Subcutaneous abdominal adipose tissue (tissue), 5 donors: ENCODE results near the gene CFAP54.

Source experiments
- H3K27ac ChIP-seq: one replicate; pipeline ENCODE4 v1.7.0; 2013; ENCODE audit warnings: low read depth, mild to moderate bottlenecking, inconsistent platforms, low read length, moderate library complexity
- H3K27me3 ChIP-seq, 5 donors: one replicate each; pipeline ENCODE4 v1.7.0; 2013; ENCODE audit warnings: low read length in 5 of 5, inconsistent platforms in 1 of 5; ENCODE audit not compliant: control insufficient read depth in 5 of 5, insufficient read depth in 4 of 5
- H3K36me3 ChIP-seq, 5 donors: one replicate each; pipeline ENCODE4 v1.7.0; 2013; ENCODE audit warnings: low read length in 5 of 5; ENCODE audit not compliant: control insufficient read depth in 5 of 5, insufficient read depth in 5 of 5
- H3K4me1 ChIP-seq, 5 donors: one replicate each; pipeline ENCODE4 v1.7.0; 2013; ENCODE audit warnings: low read length in 5 of 5, mild to moderate bottlenecking in 3 of 5, moderate library complexity in 1 of 5; ENCODE audit not compliant: control insufficient read depth in 5 of 5, insufficient read depth in 5 of 5
- H3K4me3 ChIP-seq, 5 donors: one replicate each; pipeline ENCODE4 v1.7.0; 2013; ENCODE audit warnings: low read length in 5 of 5, low read depth in 1 of 5
- H3K9ac ChIP-seq, 5 donors: one replicate each; pipeline ENCODE4 v1.7.0; 2013; ENCODE audit warnings: low read length in 5 of 5, mild to moderate bottlenecking in 4 of 5, moderate library complexity in 3 of 5
- H3K9me3 ChIP-seq, 5 donors: one replicate each; pipeline ENCODE4 v1.7.0; 2013; ENCODE audit warnings: low read length in 5 of 5; ENCODE audit not compliant: control insufficient read depth in 5 of 5
- donor health status: healthy.
- donor health status: healthy.
- donor health status: healthy.
- donor health status: healthy.
- donor health status: healthy.

CFAP54 gene

DNA sequence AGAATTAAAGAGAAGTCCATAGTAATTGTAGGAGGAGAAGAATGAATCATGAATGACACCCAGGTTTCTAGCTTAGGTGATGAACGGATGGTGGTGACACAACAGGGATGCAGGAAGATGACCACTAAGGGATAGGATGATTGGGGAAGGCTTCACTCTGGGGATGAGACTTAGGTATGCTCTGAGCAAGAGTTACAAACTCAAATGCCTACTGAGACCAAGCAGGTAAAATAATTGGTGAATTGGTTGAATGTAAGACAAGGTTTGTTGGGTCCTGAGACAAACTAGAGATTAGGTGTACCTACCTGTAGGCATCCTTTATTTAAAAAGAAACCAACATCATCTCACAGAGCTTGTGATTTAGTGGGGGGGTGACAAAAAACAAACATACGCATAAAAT is 116.3 kb downstream of the CFAP54 start:
- no peak overlapping the region for H3K27ac ChIP-seq
- no peak overlapping the region for H3K9ac ChIP-seq
- no peaks in the 10 kb centered on the region for H3K4me1 ChIP-seq
- H3K36me3 ChIP-seq: no peaks in the 10 kb centered on the region
- H3K9me3 ChIP-seq: peaks cover 0 to 2% (median 0%) of the 10 kb centered on the region in 5 donors
- no peak overlapping the region for H3K4me3 ChIP-seq
- H3K27me3 ChIP-seq: no peaks in the 10 kb centered on the region

GRCh38 chr12:96606134-96606533 is 116.8 kb downstream of the CFAP54 start:
- H3K4me3 ChIP-seq: no peak overlapping the region
- no peaks in the 10 kb centered on the region for H3K36me3 ChIP-seq
- no peaks in the 10 kb centered on the region for H3K27me3 ChIP-seq
- H3K27ac ChIP-seq: no peak overlapping the region
- no peak overlapping the region for H3K9ac ChIP-seq
- H3K9me3 ChIP-seq: peaks cover 0 to 2% (median 0%) of the 10 kb centered on the region in 5 donors
- no peaks in the 10 kb centered on the region for H3K4me1 ChIP-seq

GRCh38 chr12:96606644-96607043 is 117.3 kb downstream of the CFAP54 start:
- H3K27me3 ChIP-seq: no peaks in the 10 kb centered on the region
- peaks cover 0 to 2% (median 0%) of the 10 kb centered on the region in 5 donors for H3K9me3 ChIP-seq
- H3K36me3 ChIP-seq: no peaks in the 10 kb centered on the region
- no peak overlapping the region for H3K27ac ChIP-seq
- H3K9ac ChIP-seq: no peak overlapping the region
- H3K4me3 ChIP-seq: no peak overlapping the region
- H3K4me1 ChIP-seq: no peaks in the 10 kb centered on the region

- Histone ChIP-seq H3K9ac (no peak overlapping the region), H3K9me3 (no peaks in the 10 kb centered on the region), H3K4me3 (no peak overlapping the region), H3K27ac (no peak overlapping the region), H3K27me3 (no peaks in the 10 kb centered on the region), H3K36me3 (no peaks in the 10 kb centered on the region), H3K4me1 (no peaks in the 10 kb centered on the region)
Observed at GRCh38 chr12:96617178-96617577, 127.8 kb downstream of the CFAP54 start.

GRCh38 chr12:96623155-96623554 is 133.8 kb downstream of the CFAP54 start:
- Histone ChIP-seq H3K9ac (no peak overlapping the region), H3K9me3 (no peaks in the 10 kb centered on the region), H3K27ac (no peak overlapping the region), H3K27me3 (no peaks in the 10 kb centered on the region), H3K36me3 (no peaks in the 10 kb centered on the region), H3K4me1 (no peaks in the 10 kb centered on the region), H3K4me3 (no peak overlapping the region)

DNA sequence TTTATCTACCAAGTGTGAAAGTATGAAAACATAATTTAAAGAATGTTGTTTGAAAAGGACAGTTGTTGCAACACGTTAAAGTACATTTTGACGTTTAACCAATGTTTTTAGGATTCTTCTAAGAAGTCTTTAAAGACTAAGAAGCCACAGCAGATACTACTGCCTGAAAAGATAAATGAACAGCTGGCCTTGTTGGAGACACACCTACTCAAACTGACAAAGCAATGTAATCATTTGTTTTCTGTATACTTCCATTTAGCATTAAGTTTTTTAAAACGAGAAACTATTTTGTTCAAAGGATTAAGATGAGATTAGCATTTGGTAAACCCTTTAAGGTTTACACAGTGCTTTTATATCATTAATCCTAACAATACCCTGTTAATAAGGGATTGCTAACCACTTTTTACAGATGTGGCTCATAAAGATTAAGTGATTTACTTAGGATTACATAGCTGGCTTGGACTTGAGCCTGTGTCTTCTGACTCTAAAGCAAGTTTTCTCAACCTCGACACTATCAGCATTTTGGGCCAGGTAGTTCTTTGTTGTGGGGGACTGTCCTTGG is 134.4 kb downstream of the CFAP54 start:
- Histone ChIP-seq H3K4me3 (no peak overlapping the region), H3K9ac (no peak overlapping the region), H3K36me3 (no peaks in the 10 kb centered on the region), H3K9me3 (no peaks in the 10 kb centered on the region), H3K27ac (no peak overlapping the region), H3K4me1 (no peaks in the 10 kb centered on the region), H3K27me3 (no peaks in the 10 kb centered on the region)

DNA sequence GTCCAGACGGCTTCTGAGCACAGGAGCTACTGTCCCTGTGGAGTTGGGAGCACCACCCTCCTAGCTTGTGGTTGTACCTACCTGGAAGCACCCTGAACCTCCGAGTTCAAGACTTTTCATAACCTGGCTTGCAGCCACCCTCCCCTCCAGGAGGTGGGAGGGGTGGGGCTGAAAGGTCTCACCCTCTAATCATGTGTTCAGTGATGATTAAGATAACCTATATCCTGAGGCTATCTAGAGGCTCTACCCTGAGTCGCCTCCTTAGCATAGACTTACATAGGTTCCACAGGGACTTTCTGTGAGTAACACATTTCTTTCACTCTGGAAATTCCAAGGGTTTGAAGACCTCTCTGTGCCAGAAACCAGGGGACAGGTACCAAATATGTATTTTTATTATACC is 146.5 kb downstream of the CFAP54 start:
- Histone ChIP-seq H3K36me3 (no peaks in the 10 kb centered on the region), H3K9ac (no peak overlapping the region), H3K9me3 (no peaks in the 10 kb centered on the region), H3K27me3 (no peaks in the 10 kb centered on the region), H3K4me1 (no peaks in the 10 kb centered on the region), H3K4me3 (no peak overlapping the region), H3K27ac (no peak overlapping the region)

GRCh38 chr12:96636895-96637294 is 147.5 kb downstream of the CFAP54 start:
- Histone ChIP-seq H3K4me3 (no peak overlapping the region), H3K4me1 (no peaks in the 10 kb centered on the region), H3K9me3 (no peaks in the 10 kb centered on the region), H3K27me3 (no peaks in the 10 kb centered on the region), H3K9ac (no peak overlapping the region), H3K27ac (no peak overlapping the region), H3K36me3 (no peaks in the 10 kb centered on the region)

DNA sequence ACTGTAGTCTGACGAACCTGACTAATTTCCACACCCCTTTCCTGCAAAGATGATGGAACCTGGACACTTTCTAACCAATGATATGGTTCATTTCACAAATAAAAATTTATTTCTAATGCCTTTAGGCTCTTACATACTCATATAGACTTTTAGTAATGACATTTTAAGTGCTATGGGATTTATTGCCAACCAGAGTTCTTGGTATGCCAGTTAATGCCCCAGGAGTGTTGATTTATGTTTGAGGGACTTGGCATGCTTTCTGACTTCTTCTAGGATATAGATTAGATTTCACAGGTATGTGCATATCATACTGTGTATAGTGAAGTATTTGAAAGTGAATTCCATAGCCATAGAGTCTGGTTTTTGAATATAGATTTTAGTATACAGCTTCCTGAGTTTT is 159.5 kb downstream of the CFAP54 start:
- H3K9ac ChIP-seq: no peak overlapping the region
- no peaks in the 10 kb centered on the region for H3K9me3 ChIP-seq

DNA sequence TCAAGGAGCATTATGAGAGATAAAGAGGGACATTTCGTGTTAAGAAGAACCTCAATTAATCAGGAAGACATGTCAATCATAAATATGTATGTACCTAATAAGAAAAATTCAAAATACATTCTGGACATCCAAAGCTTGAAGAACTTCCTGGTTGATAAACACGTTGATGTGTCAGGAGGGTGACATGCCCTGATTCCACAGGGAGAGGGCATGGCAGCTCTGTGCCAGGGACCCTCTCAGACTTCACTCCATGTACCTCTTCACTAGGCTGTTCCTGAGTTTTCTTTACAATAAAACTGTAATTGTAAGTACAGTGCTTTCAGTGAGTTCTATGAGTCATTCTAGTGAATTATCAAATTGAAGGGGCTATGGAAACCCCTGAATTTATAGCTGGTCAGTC is 163.5 kb downstream of the CFAP54 start:
- Histone ChIP-seq H3K36me3 (no peaks in the 10 kb centered on the region), H3K27me3 (no peaks in the 10 kb centered on the region), H3K9me3 (no peaks in the 10 kb centered on the region), H3K4me3 (no peak overlapping the region), H3K27ac (no peak overlapping the region), H3K9ac (no peak overlapping the region), H3K4me1 (no peaks in the 10 kb centered on the region)

More for the DNA sequence above, 159.5 kb downstream of the CFAP54 start:
- Histone ChIP-seq H3K36me3 (no peaks in the 10 kb centered on the region), H3K4me3 (no peak overlapping the region), H3K27me3 (no peaks in the 10 kb centered on the region), H3K27ac (no peak overlapping the region), H3K4me1 (no peaks in the 10 kb centered on the region)

DNA sequence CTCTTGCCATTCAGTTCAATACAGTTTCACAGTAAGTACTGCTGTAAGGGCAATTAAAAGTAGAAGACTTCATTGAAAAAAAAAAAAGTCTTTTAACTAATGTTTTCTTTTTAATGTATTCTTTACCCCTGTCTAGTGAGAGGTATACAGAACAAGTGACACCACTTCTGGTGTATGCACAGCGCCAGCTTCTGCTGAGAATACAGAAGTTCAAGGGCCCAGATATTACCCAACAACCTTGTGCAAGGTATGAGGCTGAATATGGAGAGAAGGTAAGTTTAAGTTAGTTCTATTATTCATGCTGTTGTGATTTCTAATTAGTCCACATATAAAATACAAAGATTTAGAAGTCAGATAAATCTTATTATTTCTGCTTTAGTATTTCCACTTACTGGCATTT is 168.7 kb downstream of the CFAP54 start:
- Histone ChIP-seq H3K27me3 (no peaks in the 10 kb centered on the region), H3K9me3 (no peaks in the 10 kb centered on the region), H3K9ac (no peak overlapping the region), H3K4me3 (no peak overlapping the region), H3K4me1 (no peaks in the 10 kb centered on the region), H3K36me3 (no peaks in the 10 kb centered on the region), H3K27ac (no peak overlapping the region)
